ENCODE measurements around the gene EXOSC3. TPM values are rescaled to one million over a fixed set of nuclear protein-coding genes. Genes with fewer than 3 reads are reported as not detected.

Gene EXOSC3
- total and polyA plus RNA-seq, 9 of the 15 experiments (the other 6 are each of a cell fraction or from before 2014, with no cell fraction given): 18.5 to 266 (median 114) TPM

DNA sequence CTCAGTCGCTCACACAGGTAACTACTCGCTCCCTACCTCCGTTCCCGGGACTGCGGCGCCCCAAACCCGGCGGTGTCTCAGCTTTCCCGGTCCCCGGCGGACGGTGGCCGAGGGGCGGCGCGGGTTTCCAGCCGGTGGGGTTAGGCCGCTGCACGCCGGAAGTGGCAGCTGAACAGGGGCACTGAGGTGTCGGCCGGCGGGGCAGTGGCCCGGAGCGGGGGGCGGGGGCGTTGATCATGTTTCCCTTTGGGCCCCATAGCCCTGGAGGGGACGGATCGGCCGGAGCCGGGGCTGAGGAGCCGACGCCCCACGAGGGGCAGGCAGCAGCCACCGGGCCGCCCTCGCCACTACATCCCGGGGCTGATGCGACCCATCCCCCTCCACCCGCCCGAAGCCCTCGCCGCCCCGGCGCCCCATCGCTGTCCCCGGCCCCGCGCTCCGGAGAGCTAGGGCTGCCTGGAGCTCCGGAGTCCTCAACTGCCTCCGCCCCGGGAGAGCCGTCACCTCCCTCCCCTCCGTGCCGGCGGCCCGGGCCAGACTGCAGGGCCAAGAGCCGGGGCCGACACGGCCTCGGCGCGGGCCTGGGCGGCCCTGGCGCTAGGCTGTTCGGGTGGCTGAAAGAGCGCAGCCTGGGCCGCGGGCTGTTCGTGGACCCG is 15.9 kb upstream of the EXOSC3 start, which contains the start of gene DCAF10 (continued):
- peak; percentile 37; the same call in 1 of the 2 replicates for TF ChIP-seq ATF3 (IDR thresholded peaks at IDR 0.05)
- TF ChIP-seq ATF3 (CRISPR knock-in tag; conservative IDR thresholded peaks at IDR 0.05): no peak
- no peak for TF ChIP-seq ADNP (tag; IDR thresholded peaks at IDR 0.05)
- TF ChIP-seq GABPB1 (CRISPR knock-in tag; IDR thresholded peaks at IDR 0.05): peak; percentile 100
- TF ChIP-seq TEAD4 (IDR thresholded peaks at IDR 0.05; ENCODE audit: low read length): peak; percentile 59
- TF ChIP-seq TEAD4 (CRISPR knock-in tag; IDR thresholded peaks at IDR 0.05; ENCODE audit: borderline replicate concordance): peak; percentile 12; the same call in 1 of the 2 replicates
- TF ChIP-seq ZNF143 (CRISPR knock-in tag; IDR thresholded peaks at IDR 0.05): no peak
- TF ChIP-seq COPS2 (conservative IDR thresholded peaks at IDR 0.05): no peak
- no peak for TF ChIP-seq ZNF134 (CRISPR knock-in tag; conservative IDR thresholded peaks at IDR 0.05)
- no peak for TF ChIP-seq RBM14 (IDR thresholded peaks at IDR 0.05; ENCODE audit: borderline replicate concordance, insufficient read depth, low read depth, low read length)
- no peak; the same call in 1 of the 2 replicates for TF ChIP-seq HSF4 (CRISPR knock-in tag; IDR thresholded peaks at IDR 0.05; ENCODE audit: borderline replicate concordance)
- TF ChIP-seq ZBTB33 (CRISPR knock-in tag; IDR thresholded peaks at IDR 0.05): peak; percentile 65; the same call in 1 of the 2 replicates

All from K562 (cell line).